Activated CD8-positive, alpha-beta T cell treated with anti-CD3 and anti-CD28 coated beads, Interleukin-2, amount 10 ng/mL, durations not matched to agents 7 days and 5 days (primary cell): Measurements from ENCODE around the gene CCDC175. TPM values are rescaled to one million over a fixed set of nuclear protein-coding genes. Genes with fewer than 3 reads are reported as not detected.
A peak's percentile ranks its signal among the peaks of the same experiment; 100 is the strongest.

Source experiments
- ATAC-seq: fragments of 150-1000 bp; cut with Tn5 transposase; one replicate; pipeline ENCODE4 v1.10.0; 2021; ENCODE audit warnings: moderate library complexity
- CTCF ChIA-PET: fragments of 350-600 bp; sonication (Branson Sonifier 250); formaldehyde crosslinking; loops from one replicate; lab custom pipeline; 2021; ENCODE audit warnings: antibody characterized with exemption; lab: Charles Lee
- POLR2A ChIA-PET: fragments of 350-600 bp; sonication (Branson Sonifier 250); formaldehyde crosslinking; loops from one replicate; lab custom pipeline; 2021; ENCODE audit warnings: antibody characterized with exemption; lab: Charles Lee
- DNase-seq: peaks from one replicate; pipeline ENCODE4 v3.0.0-alpha.2; 2020
- H3K27ac Mint-ChIP-seq: one replicate; pipeline ENCODE4 v1.8.0; 2021; ENCODE audit warnings: mild to moderate bottlenecking, mixed read lengths
- H3K27me3 Mint-ChIP-seq: one replicate; pipeline ENCODE4 v1.8.0; 2021; ENCODE audit warnings: low read depth, mixed read lengths
- H3K36me3 Mint-ChIP-seq: one replicate; pipeline ENCODE4 v1.8.0; 2021; ENCODE audit warnings: low read depth, mixed read lengths
- H3K4me1 Mint-ChIP-seq: one replicate; pipeline ENCODE4 v1.8.0; 2021; ENCODE audit warnings: low read depth, mixed read lengths
- H3K4me3 Mint-ChIP-seq: one replicate; pipeline ENCODE4 v1.8.0; 2021; ENCODE audit warnings: mild to moderate bottlenecking, mixed read lengths
- H3K9me3 Mint-ChIP-seq: one replicate; pipeline ENCODE4 v1.8.0; 2022; ENCODE audit warnings: mixed read lengths; ENCODE audit not compliant: insufficient read depth
- total RNA-seq, 2 experiments: library from RNA; stranded (reverse); gene quantifications; one replicate each; pipeline ENCODE4 v1.2.3, GENCODE V29; 2021

Gene CCDC175
- total RNA-seq: not detected

DNA sequence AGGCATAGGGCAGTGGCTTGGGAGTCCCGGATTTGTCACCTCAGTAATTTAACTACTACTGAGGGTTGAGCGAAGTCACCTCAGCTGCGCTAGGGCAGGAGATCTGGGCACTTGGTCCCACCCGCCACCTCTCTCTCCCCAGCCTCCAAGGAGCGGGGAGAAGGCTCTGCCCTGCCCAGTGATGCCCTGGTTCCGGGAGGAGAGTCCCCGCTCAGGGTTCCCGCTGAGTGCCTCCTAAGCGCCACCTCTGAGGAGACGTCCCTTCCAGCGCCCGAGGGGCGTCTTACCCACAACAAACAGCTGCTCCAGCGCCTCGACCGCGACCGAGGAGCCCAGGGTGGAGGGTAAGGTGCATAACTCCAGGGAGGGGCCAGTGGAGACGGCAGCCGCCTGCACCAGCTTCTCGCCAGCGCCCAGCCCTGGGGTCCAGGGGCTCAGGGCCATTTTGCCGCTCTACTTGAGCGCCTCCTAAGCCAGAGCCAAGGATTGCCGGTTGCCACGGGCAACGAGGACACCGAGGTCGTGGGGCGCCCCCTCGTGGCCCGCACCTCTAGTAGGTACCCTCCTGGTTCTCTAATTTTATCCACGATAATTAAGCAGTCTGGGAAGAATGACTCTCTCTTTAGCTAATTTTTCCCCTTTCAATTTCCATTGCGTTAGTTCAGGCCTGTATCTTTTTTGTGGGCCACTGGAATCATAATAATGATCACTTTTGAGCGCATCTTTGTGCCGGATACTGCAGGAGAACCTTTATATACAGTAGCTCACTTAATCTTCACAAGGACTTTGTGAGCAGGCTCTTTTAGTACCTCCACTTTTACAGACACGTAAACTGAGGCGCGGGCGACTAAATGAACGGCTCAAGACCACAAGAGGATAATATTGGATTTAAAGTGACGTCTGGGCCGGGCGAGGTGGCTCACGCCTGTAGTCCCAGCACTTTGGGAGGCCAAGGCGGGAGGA is at the start of gene CCDC175:
TSS of gene CCDC175 (minus strand) at position 481 of the 963 bp plus-strand sequence. CDS start at position 444, 37 bp downstream.
- POLR2A ChIA-PET: interaction anchor here (0.8 kb wide), 1 partner anchor 67 kb away, joined by 3 read pairs; no protein-coding TSS in a partner anchor
- H3K4me3 Mint-ChIP-seq: peak within 1 kb of the TSS; percentile 64

DNA sequence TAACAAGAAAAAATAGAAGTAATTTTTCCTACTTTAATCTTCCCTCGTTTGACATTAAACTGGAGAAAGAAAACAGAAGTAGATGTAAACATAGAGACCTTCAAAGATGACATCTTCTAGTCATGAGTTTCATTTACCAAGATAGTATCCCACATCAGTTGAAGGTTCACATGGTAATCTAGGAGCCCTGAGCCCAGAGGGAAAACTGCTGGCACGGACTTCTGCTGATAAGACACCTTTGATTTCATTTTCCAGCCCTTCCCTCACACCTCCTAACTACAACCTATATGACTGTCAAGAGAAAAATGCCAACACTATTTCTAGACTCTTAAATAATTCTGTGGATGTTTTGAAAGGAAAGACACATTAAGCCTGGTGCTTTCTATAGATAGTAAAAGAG is 46.0 kb upstream of the CCDC175 start:
- ChIA-PET POLR2A (no interaction called here), CTCF (no interaction called here)
- ATAC-seq (no peak), DNase-seq (no peak)
- Mint-ChIP-seq H3K27me3 (peaks cover 13% of the 10 kb centered on the region), H3K27ac (no peak overlapping the region), H3K36me3 (no peaks in the 10 kb centered on the region), H3K4me3 (no peak overlapping the region), H3K4me1 (no peaks in the 10 kb centered on the region), H3K9me3 (no peaks in the 10 kb centered on the region)

More for the DNA sequence above, at the start of gene CCDC175:
- Mint-ChIP-seq H3K9me3 (no peaks in the 10 kb centered on the region), H3K36me3 (no peaks in the 10 kb centered on the region), H3K27ac (peak within 1 kb of the TSS; percentile 47), H3K27me3 (peaks cover 17% of the 10 kb centered on the region), H3K4me1 (peaks cover 11% of the 10 kb centered on the region)
- ATAC-seq: peak; percentile 94
- peak; percentile 87 for DNase-seq
- CTCF ChIA-PET: interaction anchor here (0.6 to 4.0 kb wide), 29 partner anchors 9 to 1075 kb away, joined by 3 to 28 read pairs (median 4); partner anchors contain the start of genes GPR135, JKAMP and L3HYPDH

DNA sequence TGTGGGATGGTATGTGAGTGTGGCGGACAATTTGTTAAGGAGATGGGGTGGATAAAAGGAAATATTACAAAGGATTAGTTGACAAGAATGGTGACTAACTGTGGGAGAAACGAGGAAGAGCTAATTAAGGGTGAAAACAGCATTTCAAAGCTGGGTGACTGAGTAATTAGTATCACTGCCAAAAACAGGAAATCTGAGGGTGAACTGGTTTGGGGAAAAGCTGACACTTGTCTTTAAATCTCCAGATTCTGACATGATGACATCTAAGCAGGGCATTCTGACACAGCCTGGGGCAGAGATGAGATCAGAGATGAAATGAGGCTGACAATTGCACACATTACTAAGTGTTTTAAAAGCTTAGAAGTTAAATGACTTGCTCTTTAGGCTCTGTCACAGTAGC is 42.4 kb upstream of the CCDC175 start:
- H3K27me3 Mint-ChIP-seq: peaks cover 7% of the 10 kb centered on the region
- no peaks in the 10 kb centered on the region for H3K9me3 Mint-ChIP-seq
- no peak overlapping the region for H3K4me3 Mint-ChIP-seq
- H3K27ac Mint-ChIP-seq: no peak overlapping the region
- ChIA-PET POLR2A (no interaction called here), CTCF (no interaction called here)
- no peak for DNase-seq
- no peaks in the 10 kb centered on the region for H3K36me3 Mint-ChIP-seq
- no peak for ATAC-seq
- no peaks in the 10 kb centered on the region for H3K4me1 Mint-ChIP-seq

DNA sequence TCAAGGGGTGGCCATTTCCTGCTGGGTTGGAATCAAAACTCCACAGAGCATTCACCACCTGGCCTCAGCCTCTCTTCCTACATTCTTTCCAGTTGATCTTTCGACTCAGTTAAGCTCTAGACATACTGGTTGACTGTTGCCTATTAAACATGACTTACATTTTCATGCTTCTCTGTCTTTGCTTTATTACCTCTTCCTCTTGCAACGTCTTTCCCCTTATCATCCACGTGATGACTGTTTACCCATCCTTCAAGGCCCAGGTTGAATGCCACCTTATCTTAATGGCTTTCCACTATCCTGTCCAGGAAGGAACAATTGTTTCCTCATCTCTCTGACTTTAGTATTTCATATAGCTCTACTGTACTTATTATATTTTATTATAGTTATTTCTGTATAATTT is 24.4 kb upstream of the CCDC175 start:
- H3K4me3 Mint-ChIP-seq: no peak overlapping the region
- ChIA-PET CTCF (no interaction called here), POLR2A (no interaction called here)
- H3K4me1 Mint-ChIP-seq: no peaks in the 10 kb centered on the region
- H3K9me3 Mint-ChIP-seq: no peaks in the 10 kb centered on the region
- peaks cover 16% of the 10 kb centered on the region for H3K27me3 Mint-ChIP-seq
- no peaks in the 10 kb centered on the region for H3K36me3 Mint-ChIP-seq
- ATAC-seq (no peak), DNase-seq (no peak)
- no peak overlapping the region for H3K27ac Mint-ChIP-seq

DNA sequence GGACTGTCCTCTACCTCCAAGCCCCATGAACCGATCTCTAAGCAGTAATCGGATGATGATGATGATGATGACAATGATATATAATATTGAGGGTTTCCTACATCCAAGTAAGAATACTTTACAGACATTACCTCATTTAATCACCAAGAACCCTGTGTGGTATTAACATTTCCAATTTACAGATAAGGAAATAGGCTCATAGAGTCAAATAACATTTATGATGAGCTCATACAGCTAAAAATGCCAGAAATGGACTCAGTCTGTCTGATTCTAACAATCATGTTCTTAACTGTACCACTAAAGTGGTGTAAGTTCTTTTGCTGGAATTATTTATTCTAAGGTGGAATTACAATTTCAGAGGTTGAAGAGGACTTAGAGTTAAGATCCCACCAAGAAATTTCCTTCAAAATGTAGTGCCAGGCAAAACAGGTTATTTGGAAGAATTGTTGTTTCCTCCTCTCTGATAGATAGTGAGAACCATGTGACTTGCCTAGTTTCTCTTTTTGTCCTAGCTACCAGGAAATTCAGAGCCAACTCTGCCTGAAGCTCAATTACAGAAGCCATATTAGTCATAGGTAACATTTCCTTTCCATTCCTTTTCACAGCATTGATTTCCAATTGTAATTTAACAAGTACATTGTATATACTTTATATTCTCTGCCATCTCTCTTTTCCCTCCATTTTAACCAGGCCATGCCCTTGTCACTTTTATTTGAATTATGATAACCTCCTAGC is 23.8 kb upstream of the CCDC175 start:
- ATAC-seq (no peak), DNase-seq (no peak)
- ChIA-PET POLR2A (no interaction called here), CTCF (no interaction called here)
- H3K9me3 Mint-ChIP-seq: no peaks in the 10 kb centered on the region
- H3K27ac Mint-ChIP-seq: no peak overlapping the region
- H3K4me3 Mint-ChIP-seq: no peak overlapping the region
- H3K4me1 Mint-ChIP-seq: no peaks in the 10 kb centered on the region
- H3K36me3 Mint-ChIP-seq: no peaks in the 10 kb centered on the region
- H3K27me3 Mint-ChIP-seq: peaks cover 16% of the 10 kb centered on the region

DNA sequence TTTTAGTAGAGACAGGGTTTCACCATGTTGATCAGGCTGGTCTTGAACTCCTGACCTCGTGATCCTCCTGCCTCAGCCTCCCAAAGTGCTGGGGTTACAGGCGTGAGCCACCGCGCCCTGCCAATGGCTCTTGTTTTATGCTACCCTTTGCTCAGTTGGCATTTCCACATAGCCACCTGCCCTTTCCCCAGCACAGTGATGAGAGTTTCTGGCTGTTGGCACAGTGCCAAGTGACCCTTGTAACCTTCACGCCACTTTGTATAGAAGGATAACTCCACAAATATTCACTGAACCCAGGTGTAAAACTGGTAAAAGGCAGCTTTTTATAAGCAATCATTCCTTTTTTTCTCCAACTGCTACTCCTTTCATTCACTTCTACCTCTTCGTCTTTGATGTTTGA is 18.5 kb upstream of the CCDC175 start:
- Mint-ChIP-seq H3K27ac (no peak overlapping the region), H3K9me3 (peaks cover 3% of the 10 kb centered on the region), H3K36me3 (no peaks in the 10 kb centered on the region), H3K27me3 (peaks cover 18% of the 10 kb centered on the region), H3K4me1 (no peaks in the 10 kb centered on the region), H3K4me3 (no peak overlapping the region)
- POLR2A ChIA-PET: no interaction called here
- CTCF ChIA-PET: no interaction called here
- DNase-seq (no peak), ATAC-seq (no peak)

DNA sequence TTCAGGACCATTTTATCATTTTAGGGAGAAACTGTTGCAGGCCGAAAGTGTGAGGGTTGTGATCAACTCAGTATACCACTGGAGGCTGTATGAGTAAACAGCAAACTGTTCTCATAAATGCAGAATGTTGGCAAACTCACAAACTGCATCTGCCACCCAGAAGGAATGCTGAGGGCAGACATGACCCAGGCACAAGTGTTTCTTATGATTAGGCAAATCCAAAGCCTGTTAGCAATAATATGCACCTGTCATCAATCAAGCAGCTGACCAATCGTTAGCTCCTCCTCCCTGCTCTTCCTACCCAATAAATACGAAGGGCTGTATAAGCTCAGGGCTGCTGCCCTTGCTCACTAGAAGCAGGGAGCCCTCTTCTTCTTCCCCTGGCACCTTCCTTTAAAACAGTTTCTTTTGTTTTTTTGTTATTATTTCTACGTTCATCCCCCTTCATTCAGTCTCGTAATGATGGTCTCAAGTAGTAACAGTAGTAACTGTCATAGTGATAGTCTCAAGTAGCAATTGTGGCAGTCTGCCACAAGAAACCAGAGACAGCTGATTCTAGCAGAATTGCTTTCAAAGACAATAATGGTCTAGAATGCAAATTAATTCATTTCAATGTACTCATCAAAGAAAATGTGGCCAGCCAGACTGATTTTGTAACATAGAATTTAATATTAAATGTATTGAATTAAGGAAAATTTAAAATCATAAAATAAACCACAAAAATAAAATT is 15.2 kb upstream of the CCDC175 start:
- DNase-seq (no peak), ATAC-seq (no peak)
- H3K4me3 Mint-ChIP-seq: no peak overlapping the region

DNA sequence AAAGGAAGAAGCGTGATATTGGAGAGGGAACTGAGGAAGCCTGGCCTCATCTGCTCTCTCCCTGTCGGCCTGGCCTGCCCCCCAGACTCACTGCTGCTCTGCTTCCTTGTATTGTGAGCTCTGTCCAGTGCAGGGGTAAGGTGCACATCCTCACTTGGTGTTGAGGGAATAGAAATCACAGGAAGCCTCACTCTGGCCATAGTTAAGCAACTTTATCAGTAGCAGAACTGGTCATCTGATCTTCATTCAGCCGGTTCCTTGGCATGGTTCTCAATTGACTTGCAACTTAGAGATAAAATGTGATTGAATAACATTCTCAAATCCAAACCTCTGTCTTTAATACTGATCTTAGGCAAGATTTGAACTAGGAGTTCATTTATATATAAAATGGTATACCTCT is 11.5 kb upstream of the CCDC175 start:
- Mint-ChIP-seq H3K36me3 (no peaks in the 10 kb centered on the region), H3K4me1 (peaks cover 8% of the 10 kb centered on the region), H3K9me3 (peaks cover 3% of the 10 kb centered on the region), H3K4me3 (no peak overlapping the region), H3K27me3 (peaks cover 2% of the 10 kb centered on the region), H3K27ac (no peak overlapping the region)
- ChIA-PET POLR2A (no interaction called here), CTCF (no interaction called here)
- DNase-seq: no peak
- no peak for ATAC-seq

More for the DNA sequence above, 15.2 kb upstream of the CCDC175 start:
- ChIA-PET CTCF (no interaction called here), POLR2A (no interaction called here)
- no peaks in the 10 kb centered on the region for H3K36me3 Mint-ChIP-seq
- H3K4me1 Mint-ChIP-seq: no peaks in the 10 kb centered on the region
- H3K27ac Mint-ChIP-seq: no peak overlapping the region
- peaks cover 6% of the 10 kb centered on the region for H3K27me3 Mint-ChIP-seq
- H3K9me3 Mint-ChIP-seq: peaks cover 3% of the 10 kb centered on the region

DNA sequence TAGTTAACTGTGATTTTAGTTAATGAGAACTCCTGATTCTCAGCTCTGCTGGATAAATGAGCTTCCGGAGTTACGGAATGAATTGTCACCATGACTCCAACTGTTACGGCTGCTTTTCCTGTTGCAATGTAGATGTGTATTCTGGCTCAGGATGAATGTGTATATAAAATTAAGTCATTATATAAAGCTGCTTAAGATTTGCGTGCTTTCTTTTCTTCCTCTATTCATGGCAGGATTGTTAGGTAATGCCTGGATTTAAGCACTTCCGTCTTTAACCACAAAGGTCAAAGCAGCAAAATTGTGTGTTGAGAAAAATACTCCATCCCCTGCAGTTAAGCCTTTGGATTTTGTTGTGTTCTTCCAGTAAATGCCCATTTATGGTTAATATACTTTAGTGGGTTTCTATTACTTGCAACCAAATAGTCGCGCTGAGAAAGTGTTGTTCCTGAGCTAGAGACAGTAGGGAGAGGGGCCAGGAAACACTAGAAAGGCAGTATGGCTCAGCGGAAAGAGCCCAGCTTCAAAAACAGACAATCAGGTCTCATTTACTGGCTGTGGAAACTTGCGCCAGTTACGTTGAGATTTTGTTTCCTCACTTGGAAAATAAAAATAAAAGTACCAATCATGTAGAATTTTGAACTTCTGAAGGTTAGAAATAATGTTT is 9.4 kb upstream of the CCDC175 start:
- no peak overlapping the region for H3K27ac Mint-ChIP-seq
- CTCF ChIA-PET: interaction anchor here (1.6 kb wide), 1 partner anchor 9 kb away, joined by 9 read pairs; the partner anchor contains the start of gene CCDC175
- H3K36me3 Mint-ChIP-seq: no peaks in the 10 kb centered on the region
- POLR2A ChIA-PET: no interaction called here
- ATAC-seq (peak; percentile 47), DNase-seq (no peak)
- H3K27me3 Mint-ChIP-seq: peaks cover 2% of the 10 kb centered on the region
- H3K9me3 Mint-ChIP-seq: no peaks in the 10 kb centered on the region
- peaks cover 8% of the 10 kb centered on the region for H3K4me1 Mint-ChIP-seq
- peak overlapping the region; percentile 14 for H3K4me3 Mint-ChIP-seq

DNA sequence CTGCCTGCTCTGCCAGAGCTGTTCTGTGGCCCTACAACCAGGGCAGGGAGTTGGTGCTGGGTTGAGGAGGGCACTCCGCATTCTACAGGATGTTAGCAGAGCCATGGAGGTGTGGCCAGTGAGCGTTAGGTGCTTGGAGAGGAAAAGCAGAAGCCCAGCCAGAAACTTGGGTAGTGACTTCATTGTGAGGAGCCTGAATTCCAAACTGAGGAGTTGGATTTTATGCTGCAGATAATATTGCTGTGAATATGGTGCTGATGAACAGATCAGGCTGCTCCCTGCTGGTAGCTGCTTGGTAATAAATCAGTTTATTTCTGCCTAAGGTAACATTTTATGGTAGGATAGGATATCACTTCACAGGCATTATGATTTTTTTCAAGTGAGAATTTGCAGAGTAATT is 7.1 kb upstream of the CCDC175 start:
- H3K27me3 Mint-ChIP-seq: no peaks in the 10 kb centered on the region
- no peaks in the 10 kb centered on the region for H3K36me3 Mint-ChIP-seq
- POLR2A ChIA-PET: no interaction called here
- H3K4me1 Mint-ChIP-seq: peaks cover 8% of the 10 kb centered on the region
- no peaks in the 10 kb centered on the region for H3K9me3 Mint-ChIP-seq
- no peak overlapping the region for H3K4me3 Mint-ChIP-seq
- DNase-seq: no peak
- ATAC-seq: no peak
- no peak overlapping the region for H3K27ac Mint-ChIP-seq
- CTCF ChIA-PET: no interaction called here

DNA sequence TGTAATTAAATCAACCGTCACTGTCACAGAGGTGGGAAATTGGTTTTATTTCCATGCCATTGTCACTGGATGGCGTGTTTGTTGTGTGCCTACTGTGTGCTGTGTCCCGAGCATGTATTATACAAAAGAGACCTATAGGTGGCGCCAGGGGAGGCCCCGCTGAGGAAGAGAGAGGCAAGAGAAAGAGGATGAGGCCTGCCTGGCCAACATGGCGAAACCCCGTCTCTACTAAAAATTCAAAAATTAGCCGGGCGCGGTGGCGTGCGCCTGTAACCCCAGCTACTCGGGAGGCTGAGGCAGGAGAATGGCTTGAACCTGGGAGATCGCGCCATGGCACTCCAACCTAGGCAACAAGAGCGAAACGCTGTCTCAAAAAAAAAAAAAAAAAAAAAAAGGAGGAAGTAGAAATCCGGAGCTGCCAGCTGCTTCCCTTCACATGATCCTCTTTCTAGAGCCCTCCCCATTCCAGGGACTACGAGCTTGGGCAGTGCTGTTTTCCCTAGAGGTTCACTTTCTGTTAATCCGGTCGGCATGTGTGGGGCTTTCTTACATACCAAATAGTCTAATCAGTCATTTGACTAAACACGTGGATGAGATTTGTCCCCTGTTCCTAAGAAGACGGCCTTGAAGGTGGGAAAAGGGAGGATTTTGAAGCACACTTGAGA is 6.4 kb upstream of the CCDC175 start:
- CTCF ChIA-PET: no interaction called here
- Mint-ChIP-seq H3K4me3 (no peak overlapping the region), H3K27ac (no peak overlapping the region), H3K9me3 (no peaks in the 10 kb centered on the region), H3K36me3 (no peaks in the 10 kb centered on the region), H3K27me3 (no peaks in the 10 kb centered on the region), H3K4me1 (peaks cover 8% of the 10 kb centered on the region)
- ATAC-seq: no peak
- DNase-seq: no peak
- POLR2A ChIA-PET: no interaction called here
